PC-9 (cell line): ENCODE measurements around the gene ANKS4B.

Experiments
- EZH2 ChIP-seq: fragments of 200-600 bp; sonication (generic); IDR thresholded peaks from 2 replicates; pipeline ENCODE4 v1.8.0; 2017; ENCODE audit warnings: antibody characterized with exemption, low read depth
- TF ChIP-seq, protein P1 (sequence below): fragments of 200-600 bp; sonication (generic); conservative IDR thresholded peaks from 2 replicates; pipeline ENCODE4 v1.6.1; 2017; ENCODE audit warnings: mixed run types, antibody characterized with exemption, mild to moderate bottlenecking, moderate library complexity

DNA sequence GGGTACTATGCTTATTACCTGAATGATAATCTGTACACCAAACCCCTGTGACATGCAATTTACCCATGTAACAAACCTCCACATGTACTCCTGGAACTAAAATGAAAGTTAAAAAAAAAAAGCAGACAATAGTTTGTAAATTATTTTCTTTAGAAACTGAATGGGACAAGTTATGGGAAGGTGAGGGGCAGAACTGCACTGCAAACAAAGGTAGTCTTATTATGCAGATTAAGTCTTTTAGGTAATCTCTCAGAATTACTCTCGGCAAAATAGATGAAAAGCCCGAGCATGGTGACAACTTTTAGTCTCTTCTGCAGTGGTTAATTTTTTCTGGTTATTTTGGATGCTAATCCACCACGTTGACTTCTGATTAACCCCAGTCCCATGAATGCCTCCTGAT is 49.5 kb upstream of the ANKS4B start:
- TF ChIP-seq, protein P1, sequence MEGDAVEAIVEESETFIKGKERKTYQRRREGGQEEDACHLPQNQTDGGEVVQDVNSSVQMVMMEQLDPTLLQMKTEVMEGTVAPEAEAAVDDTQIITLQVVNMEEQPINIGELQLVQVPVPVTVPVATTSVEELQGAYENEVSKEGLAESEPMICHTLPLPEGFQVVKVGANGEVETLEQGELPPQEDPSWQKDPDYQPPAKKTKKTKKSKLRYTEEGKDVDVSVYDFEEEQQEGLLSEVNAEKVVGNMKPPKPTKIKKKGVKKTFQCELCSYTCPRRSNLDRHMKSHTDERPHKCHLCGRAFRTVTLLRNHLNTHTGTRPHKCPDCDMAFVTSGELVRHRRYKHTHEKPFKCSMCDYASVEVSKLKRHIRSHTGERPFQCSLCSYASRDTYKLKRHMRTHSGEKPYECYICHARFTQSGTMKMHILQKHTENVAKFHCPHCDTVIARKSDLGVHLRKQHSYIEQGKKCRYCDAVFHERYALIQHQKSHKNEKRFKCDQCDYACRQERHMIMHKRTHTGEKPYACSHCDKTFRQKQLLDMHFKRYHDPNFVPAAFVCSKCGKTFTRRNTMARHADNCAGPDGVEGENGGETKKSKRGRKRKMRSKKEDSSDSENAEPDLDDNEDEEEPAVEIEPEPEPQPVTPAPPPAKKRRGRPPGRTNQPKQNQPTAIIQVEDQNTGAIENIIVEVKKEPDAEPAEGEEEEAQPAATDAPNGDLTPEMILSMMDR = no peak
- no peak for TF ChIP-seq EZH2
